GM21367 (cell line): ENCODE data around the gene SNX25.
"Not testable (repeated sequence)": the region's sequence is repeated elsewhere in the genome, so short reads cannot be mapped to it uniquely, and the experiment has no call there.

Experiments
- ATAC-seq: cut with Tn5 transposase; IDR thresholded peaks from one replicate; pipeline ENCODE4 v1.9.1; 2021; ENCODE audit not compliant: unreplicated experiment

The SNX25 gene

DNA sequence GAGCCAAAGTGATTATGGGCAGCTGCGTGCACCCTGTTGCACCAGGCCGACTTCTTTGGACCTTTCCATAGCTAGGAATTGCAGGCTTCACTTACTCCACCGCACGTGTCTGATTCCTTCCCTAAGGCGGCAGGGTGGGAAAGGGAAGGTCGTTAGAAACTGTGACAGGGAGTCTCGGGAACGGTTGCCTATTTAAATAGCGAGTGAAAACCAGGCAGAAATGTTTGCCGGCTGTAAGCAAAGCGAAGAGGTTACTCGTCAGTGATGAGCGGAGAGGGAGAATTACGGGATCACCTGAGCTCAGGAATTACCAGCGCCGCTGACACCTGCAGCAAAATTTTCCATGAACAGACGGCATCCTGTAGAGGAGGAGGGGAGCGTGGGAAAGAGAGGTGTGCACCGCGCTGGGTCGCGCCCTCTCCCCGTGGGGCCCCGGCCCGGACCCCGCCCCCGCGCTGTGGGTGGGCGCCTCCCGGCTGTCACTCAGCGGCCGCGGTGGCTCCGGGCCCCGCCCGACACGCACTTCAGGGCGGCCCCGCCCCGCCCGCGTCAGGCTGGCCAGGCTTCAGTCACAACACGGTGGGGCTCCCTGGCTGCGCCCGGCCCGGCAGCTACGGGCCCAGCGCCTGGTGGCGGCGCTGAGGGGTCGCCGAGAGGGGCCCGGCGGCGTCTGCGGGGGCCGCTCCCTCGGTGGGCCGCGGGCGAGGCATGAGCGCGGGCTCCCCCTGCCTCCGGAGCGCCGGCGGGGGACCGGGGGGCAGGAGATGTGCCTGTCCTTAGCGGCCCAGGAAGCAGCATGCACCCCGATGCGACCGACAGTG is at the start of gene SNX25:
Gene SNX25 (plus strand): TSS at position 568 of the 821 bp plus-strand sequence. CDS start 229 bp downstream, at position 797.
- peak; percentile 56 for ATAC-seq

DNA sequence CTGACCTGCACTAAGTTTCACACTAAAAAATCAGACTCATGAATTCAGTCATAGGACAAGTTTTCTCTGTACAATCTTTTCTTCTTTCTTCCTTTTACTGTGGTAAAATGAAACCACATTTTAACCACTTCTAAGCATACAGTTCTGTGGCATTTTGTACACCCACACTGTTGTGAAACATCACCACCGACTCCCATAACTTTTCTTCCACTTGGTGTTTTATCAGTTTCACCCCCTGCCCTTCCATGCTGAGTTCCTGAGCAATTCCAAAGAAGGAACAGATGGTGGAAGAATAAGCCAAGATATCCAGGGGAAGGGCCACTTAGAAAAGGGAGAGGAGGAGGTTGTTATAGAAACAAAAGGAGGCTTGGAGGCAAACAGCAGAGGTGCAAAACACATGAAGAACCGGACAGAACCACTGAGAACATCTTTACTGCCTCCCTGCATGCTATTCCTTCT is 43.8 kb upstream of the SNX25 start:
- peak; percentile 89 for ATAC-seq

DNA sequence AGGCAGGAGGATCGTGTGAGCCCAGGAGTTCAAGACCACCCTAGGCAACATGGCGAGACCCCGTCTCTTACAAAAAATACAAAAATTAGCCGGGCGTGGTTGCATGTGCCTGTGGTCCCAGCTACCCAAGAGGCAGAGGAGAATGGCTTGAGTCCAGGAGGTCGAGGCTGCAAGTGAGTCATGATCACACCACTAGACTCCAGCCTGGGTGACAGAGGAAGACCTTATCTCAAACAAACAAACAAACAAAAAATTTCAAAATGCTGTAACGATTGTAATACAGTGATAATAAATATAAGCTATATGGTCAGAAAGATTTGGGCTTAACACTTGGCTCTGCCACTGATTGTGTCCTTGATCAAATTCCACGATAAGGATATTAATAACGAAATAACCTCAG is 42.2 kb upstream of the SNX25 start:
- no peak for ATAC-seq

DNA sequence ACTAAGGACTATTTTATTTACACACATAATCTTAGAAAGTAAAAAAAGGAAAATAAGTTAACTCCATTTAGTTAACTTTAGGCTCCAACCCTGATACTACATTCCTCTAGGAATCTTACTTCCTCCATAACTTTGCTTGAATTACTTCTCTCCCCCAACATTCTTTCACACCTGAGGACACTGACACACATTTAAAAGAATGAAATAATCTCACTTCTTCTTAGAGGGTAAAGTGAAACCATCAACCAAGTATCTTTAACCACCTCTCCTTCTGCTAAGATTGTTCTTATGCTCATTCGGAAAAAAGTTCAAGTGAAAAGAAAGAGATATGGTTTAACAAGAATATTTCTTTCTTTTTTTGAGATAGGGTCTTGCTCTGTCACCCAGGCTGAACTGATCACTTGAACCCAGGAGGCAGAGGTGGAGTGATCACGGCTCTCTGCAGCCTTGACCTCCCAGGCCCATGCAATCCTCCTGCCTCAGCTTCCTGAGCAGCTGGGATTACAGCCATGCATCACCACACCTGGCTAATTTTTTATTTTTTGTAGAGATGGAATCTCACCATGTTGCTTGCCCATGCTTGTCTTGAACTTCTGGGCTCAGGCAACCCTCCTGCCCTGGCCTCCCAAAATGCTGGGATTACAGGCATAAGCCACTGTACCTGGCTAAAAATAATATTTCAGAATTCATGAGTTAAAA is 37.9 kb upstream of the SNX25 start:
- ATAC-seq, result peak; percentile 83

DNA sequence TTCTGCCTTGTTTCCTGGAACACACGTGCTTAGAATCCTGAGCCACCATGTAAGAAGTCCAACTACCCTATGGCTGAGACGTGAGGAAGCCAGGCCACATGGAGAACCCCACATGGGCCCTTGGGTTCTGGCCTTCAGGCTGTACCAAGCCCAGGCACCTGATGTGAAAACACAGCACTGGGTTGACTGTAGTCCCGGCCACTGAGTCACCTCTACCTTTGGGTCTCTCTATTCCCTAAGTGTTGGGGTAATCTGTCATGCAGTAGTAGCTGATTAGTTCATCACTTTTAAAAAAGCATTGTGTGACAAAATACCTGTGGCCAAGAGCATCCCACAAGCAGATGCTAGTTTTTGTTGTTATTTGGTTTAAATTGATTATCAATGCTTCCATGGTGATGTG is 29.9 kb upstream of the SNX25 start:
- no peak for ATAC-seq

DNA sequence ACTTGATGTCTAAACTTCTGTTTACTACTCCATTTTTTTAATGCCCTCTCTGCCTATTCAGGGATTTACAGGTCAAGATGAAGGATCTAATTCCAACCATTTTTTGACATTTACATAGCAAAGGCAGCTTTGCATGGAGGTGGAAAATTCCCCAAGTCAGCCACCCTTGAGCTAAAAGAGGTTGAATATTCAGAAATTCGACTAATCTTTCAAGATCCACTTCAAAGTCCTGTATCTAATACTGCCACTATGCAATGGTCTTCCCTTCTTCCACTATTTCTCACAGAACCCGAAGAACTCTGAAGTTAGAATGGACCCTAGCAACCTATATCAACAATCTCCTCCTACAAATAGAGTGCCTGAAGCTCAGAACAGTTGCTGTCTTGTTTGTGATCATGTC is 27.2 kb upstream of the SNX25 start:
- ATAC-seq, result no peak

DNA sequence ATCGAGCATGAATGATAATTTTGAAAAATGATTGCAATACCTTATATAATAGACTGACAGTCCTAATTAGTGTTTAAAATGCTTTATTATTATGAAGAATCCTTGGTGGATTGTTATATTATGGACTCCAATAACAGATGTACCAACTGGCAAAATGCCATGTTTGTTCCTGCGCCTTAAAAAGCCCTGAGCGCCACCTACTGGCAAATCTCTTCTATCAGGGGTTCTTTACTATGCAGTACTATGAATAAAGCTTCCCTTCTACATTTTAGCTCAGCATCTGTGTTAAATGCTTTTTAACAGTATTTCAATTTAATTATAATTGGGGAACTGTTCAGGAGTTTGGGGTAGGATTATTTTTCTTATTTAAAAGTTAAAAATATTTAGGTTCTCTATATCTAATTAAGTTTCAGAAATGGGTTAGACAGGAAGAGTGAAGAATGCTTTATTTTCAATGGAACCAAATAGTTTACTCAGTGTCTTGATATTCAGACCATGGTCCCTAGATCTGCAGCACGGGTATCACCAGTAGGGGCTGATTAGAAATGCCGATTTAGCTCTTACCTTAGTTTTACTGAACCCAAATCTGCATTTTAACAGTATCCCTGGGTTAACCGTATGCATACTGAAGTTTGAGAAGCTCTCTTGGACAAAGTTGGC is 25.6 kb upstream of the SNX25 start:
- peak; percentile 69 for ATAC-seq

DNA sequence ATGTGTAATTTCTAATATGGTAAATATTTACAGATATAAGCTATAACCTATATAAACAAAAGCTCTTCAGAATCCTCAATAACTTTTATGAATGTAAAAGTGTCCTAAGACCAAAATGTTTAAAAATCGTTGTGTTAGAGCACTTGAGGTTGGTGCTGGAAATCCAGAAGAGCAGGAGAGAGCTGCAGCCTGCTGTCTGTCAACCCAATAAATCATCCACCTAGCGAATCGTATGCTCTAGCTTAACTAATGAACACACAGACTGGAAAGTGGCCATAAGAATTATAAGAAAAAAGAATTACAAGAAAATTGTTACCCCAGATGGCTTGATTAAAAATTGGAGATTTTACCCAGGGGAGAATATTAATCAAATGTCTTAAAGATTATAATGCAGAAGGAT is 22.6 kb upstream of the SNX25 start:
- no peak for ATAC-seq

DNA sequence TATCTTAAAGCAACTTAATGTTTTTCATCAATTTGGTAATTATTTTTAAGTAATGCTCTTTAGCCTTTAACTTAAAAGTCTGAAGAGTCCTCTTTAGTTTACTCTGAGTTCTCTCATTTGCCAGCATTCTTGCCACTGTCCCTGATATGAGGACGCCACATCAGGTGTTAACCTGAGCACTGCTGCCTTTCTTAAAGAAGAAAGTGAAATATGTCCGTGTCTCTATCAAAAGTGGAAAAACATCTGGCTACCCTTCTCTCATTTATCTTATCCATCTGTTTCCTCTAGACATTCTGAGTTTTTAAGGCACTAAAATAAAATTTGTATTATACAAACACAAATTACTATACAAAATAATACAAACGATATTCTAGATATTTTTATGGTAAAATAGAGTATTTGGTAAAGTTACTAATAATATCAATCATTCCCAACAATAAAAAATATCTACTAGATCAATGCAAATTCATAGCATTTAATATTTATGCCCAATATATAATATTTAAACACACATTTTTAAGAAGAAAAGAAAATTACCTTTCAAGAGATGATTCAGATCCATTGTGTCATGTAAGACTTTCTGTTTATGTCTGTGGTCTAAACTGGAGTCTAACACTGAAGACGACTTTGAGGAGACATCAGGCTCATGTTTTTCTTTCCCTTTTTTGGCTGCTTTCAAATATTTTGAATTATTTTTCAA is 19.6 kb upstream of the SNX25 start:
- ATAC-seq, result no peak

DNA sequence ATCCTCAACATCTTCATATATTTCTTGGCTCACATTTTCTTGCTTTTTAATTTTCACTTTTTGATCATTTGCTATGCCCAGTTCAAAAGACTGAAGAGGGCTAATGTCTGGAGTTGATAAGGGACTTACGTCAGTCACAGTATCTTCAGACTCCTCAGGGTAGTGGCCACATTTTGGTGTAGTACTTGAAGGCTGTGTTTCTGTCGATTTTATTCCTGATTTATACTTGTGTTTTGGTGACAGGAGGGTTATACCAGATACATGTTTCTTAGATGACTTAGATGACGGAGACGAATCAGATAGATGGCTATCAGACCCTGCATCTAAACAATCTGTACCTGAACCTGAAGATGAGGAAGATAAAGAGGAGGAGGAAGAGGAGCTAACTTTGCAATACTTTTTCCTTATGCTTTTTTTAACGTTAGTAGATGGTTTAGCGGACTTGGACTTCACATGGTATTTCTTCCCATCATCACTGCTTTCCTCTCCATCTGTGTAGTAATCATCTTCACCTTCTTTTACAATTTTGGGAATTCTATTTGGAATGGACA is 19.0 kb upstream of the SNX25 start:
- no peak for ATAC-seq

DNA sequence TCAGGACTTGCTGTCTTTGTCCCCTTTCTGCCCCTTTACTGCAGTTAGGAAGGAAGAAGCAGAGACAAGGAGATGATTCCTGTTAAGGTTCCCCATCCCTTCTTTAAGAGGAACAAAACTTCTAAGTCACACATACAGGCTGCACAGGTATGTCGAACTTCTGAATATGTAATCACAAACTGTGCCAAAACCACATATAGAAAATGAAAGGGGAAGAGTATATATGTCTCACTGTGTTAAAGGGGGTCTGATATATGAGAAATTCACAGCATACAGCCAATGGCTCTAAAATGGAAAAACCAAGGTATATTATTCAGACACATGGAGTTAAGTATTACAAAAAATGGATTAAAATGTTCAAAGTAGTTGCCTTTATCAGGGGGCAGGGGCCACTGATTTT is 17.3 kb upstream of the SNX25 start:
- peak; percentile 88 for ATAC-seq

DNA sequence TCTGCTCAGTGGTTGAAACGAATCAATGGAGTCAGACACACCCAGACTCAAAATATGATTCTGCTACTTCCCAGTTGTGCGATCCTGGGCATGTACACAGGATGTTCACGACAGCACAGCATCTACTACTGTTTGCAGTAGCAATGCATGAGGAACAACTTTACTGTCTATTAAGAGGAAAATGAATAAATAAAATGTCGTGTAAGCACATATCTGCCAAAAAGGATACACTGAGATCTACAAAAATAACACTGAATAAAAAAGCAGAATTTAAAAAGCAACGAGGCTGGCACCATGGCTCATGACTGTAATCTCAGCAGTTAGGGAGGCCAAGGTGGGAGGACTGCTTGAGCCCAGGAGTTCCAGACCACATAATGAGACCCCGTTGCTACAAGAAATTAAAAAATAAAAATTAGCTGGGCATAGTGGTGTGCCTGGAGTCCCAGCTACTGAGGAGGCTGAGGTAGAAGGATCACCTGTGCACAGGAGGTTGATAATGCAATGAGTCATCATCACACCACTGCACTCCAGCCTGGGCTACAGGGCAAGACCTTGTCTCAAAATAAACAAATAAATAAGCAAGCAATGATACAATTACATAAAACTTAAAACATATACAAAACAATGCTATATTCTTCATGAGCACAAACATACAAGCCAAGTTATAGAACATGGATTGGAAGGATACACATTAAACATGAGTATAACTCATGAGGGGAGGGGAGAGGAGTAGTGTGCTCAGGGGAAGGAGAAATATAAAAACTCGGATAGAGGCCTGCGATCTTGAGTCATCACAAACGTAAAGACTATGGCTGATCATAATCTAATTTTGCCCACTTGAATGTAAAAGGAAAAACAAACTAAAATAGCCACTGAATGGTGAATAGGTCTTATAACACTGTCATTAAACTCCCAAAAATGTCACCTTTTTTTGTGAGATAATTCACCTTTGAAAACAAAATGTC is 14.2 kb upstream of the SNX25 start:
- ATAC-seq, result no peak

DNA sequence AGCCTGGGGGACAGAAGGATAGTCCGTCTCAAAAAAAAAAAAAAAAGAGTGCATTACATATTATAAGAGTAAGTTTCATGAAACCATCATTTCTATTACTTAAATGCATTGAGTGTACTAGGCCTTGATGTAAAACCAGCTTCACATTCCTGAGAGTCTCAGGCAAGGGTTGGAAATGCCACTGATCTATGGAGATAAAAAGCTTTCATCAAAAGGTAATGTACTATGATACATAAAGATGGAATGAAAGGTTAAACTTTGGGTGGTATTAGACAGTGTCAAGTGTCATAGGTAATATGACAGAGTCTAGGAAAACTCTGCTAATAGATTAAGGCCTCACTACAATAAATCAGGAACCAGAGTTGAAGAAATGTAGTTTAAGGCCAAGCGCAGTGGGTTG is 13.0 kb upstream of the SNX25 start:
- ATAC-seq, result no peak

DNA sequence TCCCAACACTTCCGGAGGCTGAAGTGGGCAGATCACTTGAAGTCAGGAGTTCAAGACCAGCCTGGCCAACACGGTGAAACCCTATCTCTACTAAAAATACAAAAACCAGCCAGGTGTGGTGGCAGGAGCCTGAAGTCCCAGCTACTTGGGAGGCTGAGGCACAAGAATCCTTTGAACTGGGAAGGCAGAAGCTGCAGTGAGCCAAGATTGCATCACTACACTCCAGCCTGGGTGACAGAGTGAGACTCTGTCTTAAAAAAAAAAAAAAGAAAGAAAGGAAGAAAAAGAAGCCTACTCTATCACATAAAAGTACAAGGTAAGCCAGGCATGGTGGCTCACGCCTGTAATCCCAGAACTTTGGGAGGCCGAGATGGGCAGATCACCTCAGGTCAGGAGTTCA is 11.2 kb upstream of the SNX25 start:
- not testable (repeated sequence) for ATAC-seq

DNA sequence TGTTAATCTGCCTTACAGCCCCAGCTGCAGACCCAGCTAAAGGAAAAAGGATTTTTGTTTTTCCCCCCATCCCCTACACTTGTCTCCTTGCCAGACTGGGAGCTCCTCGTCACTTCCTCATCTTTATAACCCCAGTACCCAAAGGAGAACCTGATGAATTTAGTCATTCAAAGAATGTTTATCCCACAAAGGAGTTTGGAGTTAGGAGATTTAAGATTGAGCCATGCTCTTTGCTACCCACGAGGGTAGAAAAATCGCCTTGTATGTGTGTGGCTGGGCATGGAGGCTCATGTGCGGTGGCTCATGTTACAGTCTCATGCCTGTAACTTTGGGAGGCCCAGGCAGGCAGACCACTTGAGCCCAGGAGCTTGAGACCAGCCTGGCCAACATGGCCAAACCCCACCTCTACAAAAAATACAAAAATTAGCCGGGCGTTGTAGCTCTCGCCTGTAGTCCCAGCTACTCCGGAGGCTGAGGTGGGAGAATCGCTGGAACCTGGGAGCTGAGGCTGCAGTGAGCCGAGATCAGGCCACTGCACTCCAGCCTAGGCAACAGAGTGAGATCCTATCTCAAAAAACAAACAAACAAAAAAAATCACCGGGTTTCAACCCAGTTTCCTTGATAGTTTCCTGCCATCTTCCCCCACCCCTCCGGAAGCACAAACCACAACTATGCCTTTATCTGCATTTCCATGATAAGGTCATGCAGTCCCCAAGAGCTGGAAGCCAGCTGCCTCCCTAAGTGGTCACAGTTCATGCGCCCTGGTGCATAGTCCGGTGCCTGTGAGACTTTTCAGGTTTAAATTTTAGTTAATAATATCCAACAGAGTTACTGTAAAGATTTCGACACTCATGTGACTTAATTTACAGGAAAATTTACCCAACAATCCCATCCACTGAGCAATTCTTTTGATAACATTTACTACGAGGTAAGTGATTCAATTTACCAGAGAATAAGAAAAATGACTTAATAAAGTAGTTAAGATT is 7.1 kb upstream of the SNX25 start:
- ATAC-seq, result no peak

DNA sequence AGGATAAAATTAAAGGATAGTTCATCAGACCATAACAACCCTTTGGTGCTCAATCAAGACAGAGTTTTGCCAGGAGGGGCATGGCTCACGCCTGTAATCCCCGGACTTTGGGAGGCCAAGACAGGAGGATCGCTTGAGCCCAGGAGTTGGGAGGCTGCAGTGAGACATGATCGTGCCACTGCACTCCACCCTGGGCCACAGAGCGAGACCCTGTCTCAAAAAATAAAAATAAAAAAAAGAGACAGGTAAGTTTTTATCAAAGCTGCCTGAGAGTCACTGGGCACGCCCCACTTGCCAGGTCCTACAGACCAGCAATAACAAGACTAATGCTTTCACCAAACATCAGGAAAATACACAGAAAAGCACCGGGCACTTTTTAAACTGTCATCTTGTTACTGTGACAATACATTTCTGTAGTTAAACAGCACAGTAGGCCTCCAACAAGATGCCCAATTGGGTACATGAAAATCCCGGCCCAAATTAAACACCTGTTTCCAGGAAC is 6.4 kb upstream of the SNX25 start:
- peak; percentile 4 for ATAC-seq

DNA sequence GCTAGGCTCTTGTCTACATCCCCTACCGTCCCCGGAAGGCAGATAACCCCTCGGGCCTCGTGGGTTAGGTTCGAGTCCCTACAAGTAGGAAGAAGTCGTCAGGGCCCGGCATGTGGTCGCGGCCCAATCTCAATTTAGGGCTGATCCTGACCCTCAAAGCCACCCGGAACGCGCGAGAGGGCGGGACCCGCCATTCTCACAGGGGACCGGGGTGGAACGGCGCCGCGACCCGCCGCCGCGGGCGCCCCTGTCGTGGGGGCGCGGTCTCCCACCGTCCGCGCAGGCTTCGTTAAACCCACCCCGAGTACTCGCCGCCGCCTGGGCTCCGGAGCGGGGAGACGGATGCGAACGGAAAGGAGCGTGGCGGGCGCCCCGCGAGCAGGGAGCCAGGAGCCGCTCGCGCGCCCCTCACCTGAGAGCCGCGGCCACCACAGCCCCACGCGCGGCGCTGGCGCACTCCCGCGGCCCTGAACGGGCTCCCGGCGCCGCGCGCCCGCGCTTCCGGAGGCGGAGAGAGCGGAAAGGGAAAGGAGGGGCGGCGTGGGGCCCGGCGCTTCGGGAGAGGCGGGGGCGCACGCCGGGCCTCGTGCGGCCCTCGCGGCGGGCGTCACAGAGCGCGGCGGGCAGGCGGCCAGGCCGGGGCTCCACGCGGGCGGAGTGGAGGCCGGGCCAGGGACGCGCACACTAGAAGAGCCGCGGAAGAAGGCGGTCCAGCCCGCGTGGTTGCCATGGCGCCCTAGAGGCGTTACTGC is 5.7 kb upstream of the SNX25 start, which contains the start of gene CFAP97:
Gene CFAP97 (minus strand): TSS at position 515 of the 752 bp plus-strand sequence. CDS start 12,804 bp downstream, outside the sequence.
- peak; percentile 60 for ATAC-seq
